ENCODE data around the gene RYR2. TPM values are rescaled to one million over a fixed set of nuclear protein-coding genes. Genes with fewer than 3 reads are reported as not detected.

RYR2 gene
- total RNA-seq, 4 donors from 2014 or later, result 0.20 to 0.60 (median 0.32) TPM

- H3K36me3 ChIP-seq, result no peaks in the 10 kb centered on the region
- H3K4me1 ChIP-seq, result no peaks in the 10 kb centered on the region
- no peak overlapping the region for H3K27ac ChIP-seq
- H3K27me3 ChIP-seq, result no peaks in the 10 kb centered on the region
- WGBS, 2 donors, result 68 to 86% methylated on average over 4 of the region's 4 CpGs
- TF ChIP-seq EP300 (IDR thresholded peaks at IDR 0.05) (no peak), CTCF (IDR thresholded peaks at IDR 0.05) (no peak), POLR2A (IDR thresholded peaks at IDR 0.05) (no peak)
- H3K4me3 ChIP-seq, result no peak overlapping the region
- H3K9me3 ChIP-seq, result no peaks in the 10 kb centered on the region
- no peak for DNase-seq (ENCODE audit: low spot score in 2 of 2)
Measured at GRCh38 chr1:237232501-237232900, 190.5 kb downstream of the RYR2 start.

- no peaks in the 10 kb centered on the region for H3K36me3 ChIP-seq
- TF ChIP-seq CTCF (IDR thresholded peaks at IDR 0.05), result no peak
- TF ChIP-seq EP300 (IDR thresholded peaks at IDR 0.05), result no peak
- no peak for TF ChIP-seq POLR2A (IDR thresholded peaks at IDR 0.05)
- no peak for DNase-seq (ENCODE audit: low spot score in 2 of 2)
- no peaks in the 10 kb centered on the region for H3K4me1 ChIP-seq
- H3K27me3 ChIP-seq, result no peaks in the 10 kb centered on the region
- no peak overlapping the region for H3K4me3 ChIP-seq
- no peaks in the 10 kb centered on the region for H3K9me3 ChIP-seq
- WGBS, 2 donors, result 55 to 68% methylated on average over 3 of the region's 3 CpGs
- H3K27ac ChIP-seq, result no peak overlapping the region
Measured at GRCh38 chr1:237235091-237235490, 193.1 kb downstream of the RYR2 start.

GRCh38 chr1:237237721-237238120 is 195.7 kb downstream of the RYR2 start:
- no peak overlapping the region for H3K4me3 ChIP-seq
- WGBS, 2 donors, result 75 to 92% methylated on average over 3 of the region's 3 CpGs
- H3K36me3 ChIP-seq, result no peaks in the 10 kb centered on the region
- H3K4me1 ChIP-seq, result no peaks in the 10 kb centered on the region
- TF ChIP-seq EP300 (IDR thresholded peaks at IDR 0.05), result no peak
- DNase-seq (ENCODE audit: low spot score in 2 of 2), result no peak
- no peak overlapping the region for H3K27ac ChIP-seq
- no peaks in the 10 kb centered on the region for H3K27me3 ChIP-seq
- H3K9me3 ChIP-seq, result no peaks in the 10 kb centered on the region

- 60 to 67% methylated on average over 6 of the region's 6 CpGs for whole genome bisulfite sequencing, 2 donors
- Histone ChIP-seq H3K4me1 (no peaks in the 10 kb centered on the region), H3K36me3 (no peaks in the 10 kb centered on the region), H3K4me3 (no peak overlapping the region), H3K9me3 (no peaks in the 10 kb centered on the region), H3K27me3 (no peaks in the 10 kb centered on the region), H3K27ac (no peak overlapping the region)
- no peak for DNase-seq (ENCODE audit: low spot score in 2 of 2)
- TF ChIP-seq CTCF (IDR thresholded peaks at IDR 0.05) (no peak), EP300 (IDR thresholded peaks at IDR 0.05) (no peak)
Measured at GRCh38 chr1:237239248-237239647, 197.3 kb downstream of the RYR2 start.

- Histone ChIP-seq H3K27me3 (no peaks in the 10 kb centered on the region), H3K9me3 (no peaks in the 10 kb centered on the region), H3K36me3 (no peaks in the 10 kb centered on the region), H3K27ac (no peak overlapping the region), H3K4me3 (no peak overlapping the region), H3K4me1 (no peaks in the 10 kb centered on the region)
- TF ChIP-seq EP300 (IDR thresholded peaks at IDR 0.05), result no peak
- no peak for TF ChIP-seq CTCF (IDR thresholded peaks at IDR 0.05)
- TF ChIP-seq POLR2A (IDR thresholded peaks at IDR 0.05), result no peak
- no peak for DNase-seq (ENCODE audit: low spot score in 2 of 2)
- WGBS, 2 donors, result 71 to 93% methylated on average over 3 of the region's 3 CpGs
Measured at GRCh38 chr1:237241038-237241437, 199.1 kb downstream of the RYR2 start.

- DNase-seq (ENCODE audit: low spot score in 2 of 2), result no peak
- 73 to 83% methylated on average over 4 of the region's 4 CpGs for WGBS, 2 donors
- H3K9me3 ChIP-seq, result no peaks in the 10 kb centered on the region
- H3K27me3 ChIP-seq, result no peaks in the 10 kb centered on the region
- no peaks in the 10 kb centered on the region for H3K4me1 ChIP-seq
- no peaks in the 10 kb centered on the region for H3K36me3 ChIP-seq
- H3K27ac ChIP-seq, result no peak overlapping the region
- no peak overlapping the region for H3K4me3 ChIP-seq
- TF ChIP-seq POLR2A (IDR thresholded peaks at IDR 0.05) (no peak), CTCF (IDR thresholded peaks at IDR 0.05) (no peak), EP300 (IDR thresholded peaks at IDR 0.05) (no peak)
Measured at GRCh38 chr1:237244778-237245177, 202.8 kb downstream of the RYR2 start.

All from tibial nerve (tissue), 4 donors.